Dermis microvascular lymphatic vessel endothelial cell (primary cell): Measurements from ENCODE around the gene SERPINB3. TPM values are rescaled to one million over a fixed set of nuclear protein-coding genes. Genes with fewer than 3 reads are reported as not detected.
"Not testable (repeated sequence)": the region's sequence is repeated elsewhere in the genome, so short reads cannot be mapped to it uniquely, and the experiment has no call there.

Experiments used
- DNase-seq, 2 donors: peaks; one replicate each; pipeline versions ENCODE4 v3.0.0 to v3.0.0-alpha.2; 2010; ENCODE audit warnings: low read depth in 2 of 2
- total RNA-seq: library from RNA; depleted of rRNA; stranded (reverse); fragments of >200 nt; gene quantifications from 2 replicates; pipeline ENCODE4 v1.2.1, GENCODE V29; 2014

Gene SERPINB3
- total RNA-seq, 1 donor from 2014 or later = not detected

- no peak for DNase-seq
Observed at GRCh38 chr18:63646936-63647335, 14.8 kb downstream of the SERPINB3 start.

DNA sequence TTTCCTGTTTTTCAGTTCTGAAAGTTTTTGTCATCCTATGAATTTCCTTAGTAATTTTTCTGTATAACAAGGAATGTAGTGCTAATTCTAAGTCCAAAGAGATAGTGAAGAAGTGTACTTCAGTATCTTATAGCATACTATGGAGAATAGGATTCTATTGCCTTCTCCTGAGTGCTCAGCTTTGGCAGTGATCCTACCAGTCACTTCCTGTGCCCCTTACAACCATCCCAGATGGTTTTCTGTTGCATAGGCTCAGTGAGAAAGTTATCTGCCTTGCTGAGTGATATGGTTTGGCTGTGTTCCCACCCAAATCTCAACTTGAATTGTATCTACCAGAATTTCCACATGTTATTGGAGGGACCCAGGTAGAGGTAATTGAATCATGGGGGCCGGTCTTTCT lies 17.0 kb downstream of the SERPINB3 start:
- DNase-seq = not testable (repeated sequence)

DNA sequence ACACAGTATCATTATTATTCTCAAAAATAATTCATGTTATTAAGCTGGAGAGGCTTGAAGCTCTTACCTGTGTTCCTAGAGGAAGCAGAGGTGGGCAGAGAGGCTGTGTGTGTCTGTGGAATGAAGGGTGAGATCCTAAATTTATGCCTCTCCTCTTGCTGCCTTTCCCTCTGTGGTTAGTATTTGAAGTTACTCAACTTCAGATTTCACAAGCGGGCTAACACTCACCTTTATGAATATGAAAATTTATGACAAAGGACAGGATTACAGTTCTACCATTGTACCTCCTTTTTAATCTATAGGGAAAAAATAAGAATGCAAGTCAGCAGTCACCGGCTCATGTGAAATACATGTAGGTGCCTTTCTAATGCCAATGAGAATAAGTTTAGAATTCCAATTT lies 17.6 kb downstream of the SERPINB3 start, which contains the start of gene SERPINB4:
TSS of gene SERPINB4 (minus strand) at position 115 of the 400 bp plus-strand sequence. CDS start 679 bp downstream, outside the sequence.
- not testable (repeated sequence) for DNase-seq

GRCh38 chr18:63642668-63643356 lies 18.9 kb downstream of the SERPINB3 start:
- DNase-seq = not testable (repeated sequence)

DNA sequence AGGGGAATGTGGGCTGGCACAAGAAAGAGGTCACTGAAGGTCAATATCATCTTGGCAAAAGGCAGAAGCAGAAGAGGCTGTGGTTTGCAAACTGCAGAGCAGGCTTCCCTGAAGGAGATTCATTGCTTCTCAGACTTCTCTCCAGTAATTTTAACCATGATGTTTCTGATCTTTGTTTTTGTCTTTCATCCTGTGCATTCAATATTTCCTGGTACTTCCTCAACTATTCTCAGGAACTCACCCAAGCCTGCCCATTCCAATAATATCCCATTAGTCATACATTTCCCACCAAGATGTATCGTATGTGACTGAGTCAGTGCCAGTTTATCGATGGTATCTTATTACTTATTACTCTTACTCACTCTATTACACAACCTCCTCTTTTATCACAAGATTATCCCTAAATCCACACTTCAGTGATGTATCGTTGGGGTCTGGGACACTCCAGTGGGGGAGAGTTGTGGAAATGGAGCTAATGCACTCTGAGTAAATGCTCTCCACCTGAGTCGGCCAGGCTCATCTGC lies 20.5 kb downstream of the SERPINB3 start:
- DNase-seq = not testable (repeated sequence)

DNA sequence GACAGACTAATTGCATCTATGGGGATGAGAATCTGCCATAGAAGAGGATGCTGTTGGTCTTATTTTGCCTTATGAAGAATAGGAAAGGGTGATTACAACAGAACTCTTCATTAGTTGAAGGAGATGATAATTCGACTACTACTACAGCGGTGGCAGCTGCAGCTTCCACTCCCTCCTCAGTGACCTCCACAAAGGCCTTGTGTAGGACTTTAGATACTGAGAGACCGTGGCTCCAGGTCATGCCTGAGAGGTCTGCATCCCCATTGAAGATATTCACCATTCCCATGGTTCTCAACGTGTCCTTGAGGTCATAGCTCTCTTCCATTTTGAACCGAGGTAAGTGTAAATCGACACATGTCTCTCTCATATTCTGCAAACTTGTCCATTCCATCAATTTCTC lies 24.0 kb downstream of the SERPINB3 start:
- no peak for DNase-seq

DNA sequence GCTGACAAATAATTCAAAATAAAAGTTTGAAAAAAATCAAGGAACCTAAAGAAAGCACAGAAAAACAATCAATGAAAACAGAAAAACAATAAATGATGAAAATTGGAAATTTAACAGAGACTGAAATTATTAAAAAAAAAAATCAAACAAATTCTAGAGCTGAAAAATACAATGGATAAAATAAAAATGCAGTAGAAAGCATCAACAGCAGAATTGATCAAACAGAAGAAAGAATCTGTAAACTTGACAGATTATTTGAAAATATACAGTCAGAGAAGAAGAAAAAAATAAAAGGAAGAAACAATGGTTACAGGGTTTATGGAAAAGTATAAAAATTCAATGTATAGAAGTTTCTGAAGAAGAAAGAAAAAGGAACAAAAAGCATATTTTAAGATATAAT lies 33.9 kb downstream of the SERPINB3 start:
- DNase-seq = no peak

DNA sequence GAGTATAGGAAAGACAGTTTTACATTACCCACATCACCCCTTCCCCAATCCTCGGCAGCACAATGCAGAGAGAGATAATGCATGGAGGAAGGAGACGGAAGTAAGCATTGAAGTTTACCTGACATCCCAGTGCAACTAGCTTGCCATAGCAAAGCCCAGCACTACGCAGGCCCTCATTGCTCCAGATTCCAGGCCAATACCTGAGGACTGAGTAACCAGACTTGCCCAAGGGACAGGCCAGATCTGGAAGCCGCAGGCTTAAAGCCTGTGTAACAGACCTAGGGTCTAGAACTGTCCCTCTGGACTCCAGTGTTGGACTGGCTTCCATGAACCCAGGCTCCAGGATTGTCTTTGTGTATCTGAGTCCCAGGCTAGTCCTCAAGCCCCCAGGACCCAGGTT lies 35.3 kb downstream of the SERPINB3 start:
- no peak for DNase-seq

- no peak for DNase-seq
Observed at GRCh38 chr18:63624863-63625262, 36.8 kb downstream of the SERPINB3 start.

DNA sequence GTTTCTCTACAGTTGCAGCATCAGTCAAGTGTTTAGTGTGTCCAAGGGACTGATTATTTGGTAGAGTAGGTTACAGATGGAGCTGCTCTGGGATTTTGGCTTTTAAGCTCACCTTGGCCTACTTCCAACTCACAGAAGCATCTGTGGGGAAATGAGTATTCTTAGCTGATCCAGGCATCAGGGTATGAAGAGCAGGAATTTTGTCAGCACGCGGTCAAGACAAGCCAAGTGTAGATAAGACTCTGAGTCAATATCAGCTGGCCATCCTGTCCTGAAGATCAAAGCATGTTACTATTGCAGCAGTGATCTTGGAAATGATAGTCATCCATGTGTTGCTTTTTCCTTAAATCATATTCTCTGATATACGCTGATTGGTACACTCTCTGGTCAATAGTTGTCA lies 42.0 kb downstream of the SERPINB3 start:
- no peak for DNase-seq

- no peak for DNase-seq
Observed at GRCh38 chr18:63617915-63618234, 43.8 kb downstream of the SERPINB3 start.

GRCh38 chr18:63617049-63617914 lies 44.4 kb downstream of the SERPINB3 start:
- DNase-seq = no peak

GRCh38 chr18:63613420-63613819 lies 48.3 kb downstream of the SERPINB3 start:
- DNase-seq = no peak

GRCh38 chr18:63606526-63606925 lies 55.2 kb downstream of the SERPINB3 start:
- no peak for DNase-seq

Other genes starting within 250 kb of the SERPINB3 start
- gene VPS4B, start 239.4 kb downstream of the SERPINB3 start, total RNA-seq = 42.4 and 42.6 TPM in 2 replicates
- gene SERPINB5, start 184.9 kb downstream of the SERPINB3 start, total RNA-seq = not detected in 2 replicates
- gene SERPINB12, start 119.5 kb downstream of the SERPINB3 start, total RNA-seq = not detected in 2 replicates
- gene SERPINB13, start 74.5 kb downstream of the SERPINB3 start, total RNA-seq = not detected in 2 replicates
- 0.13 TPM in 1 of 2 replicates, not detected in the other for gene SERPINB4, start 17.6 kb downstream of the SERPINB3 start, total RNA-seq
- gene SERPINB11, start 41.1 kb upstream of the SERPINB3 start, total RNA-seq = not detected in 2 replicates
- gene SERPINB7, start 113.5 kb upstream of the SERPINB3 start, total RNA-seq = not detected in 2 replicates
- gene SERPINB2, start 225.8 kb upstream of the SERPINB3 start, total RNA-seq = not detected in 2 replicates
- not detected in 2 replicates for gene SERPINB10, start 246.1 kb upstream of the SERPINB3 start, total RNA-seq